Psoas muscle (tissue), 8 donors: ENCODE data around the gene SMCP. TPM values are rescaled to one million over a fixed set of nuclear protein-coding genes. Genes with fewer than 3 reads are reported as not detected.

Source experiments
- ATAC-seq, 4 donors: fragments of 200-7000 bp; cut with Tn5 transposase; one replicate each; pipeline ENCODE4 v1.9.1; 2020; ENCODE audit warnings: moderate library complexity in 3 of 4, mild to moderate bottlenecking in 2 of 4
- DNase-seq, 2 donors: peaks; one replicate each; pipeline ENCODE4 v3.0.0-alpha.2; 2020
- H3K27ac ChIP-seq: fragments of 200-600 bp; one replicate; pipeline ENCODE4 v1.8.0; 2022
- H3K27me3 ChIP-seq, 3 donors: fragments of 200-600 bp in 1 of 3; one replicate each; pipeline versions ENCODE4 v1.6.1 to v1.8.0; 2013 to 2022; ENCODE audit warnings: low read length in 2 of 3, mild to moderate bottlenecking in 2 of 3, moderate library complexity in 1 of 3; ENCODE audit not compliant: insufficient read depth in 3 of 3
- H3K36me3 ChIP-seq, 2 donors: fragments of 200-600 bp in 1 of 2; one replicate each; pipeline versions ENCODE4 v1.6.1 to v1.8.0; 2013 to 2022; ENCODE audit warnings: low read depth in 1 of 2, mild to moderate bottlenecking in 1 of 2, moderate library complexity in 1 of 2; ENCODE audit not compliant: insufficient read depth in 1 of 2
- H3K4me1 ChIP-seq: fragments of 200-600 bp; one replicate; pipeline ENCODE4 v1.8.0; 2022
- H3K4me3 ChIP-seq: fragments of 200-600 bp; one replicate; pipeline ENCODE4 v1.8.0; 2022; ENCODE audit warnings: mild to moderate bottlenecking
- H3K9me3 ChIP-seq: fragments of 200-600 bp; one replicate; pipeline ENCODE4 v1.8.0; 2022
- WGBS, 3 donors: extraction: QIAGEN DNeasy Blood & Tissue Kit; methylation state at CpG; one replicate each; pipeline versions ENCODE4 v1.1.6 to v1.1.7; 2013; 5-methylcytosine and 5-hydroxymethylcytosine counted together
- intact Hi-C, 2 donors: fragments of 100-400 bp; cut with DNase I; formaldehyde crosslinking; loops; one replicate each; pipeline versions ENCODE4 v1.11.0 to v1.14.2; 2022
- polyA plus RNA-seq, 3 donors: library from polyadenylated mRNA; stranded (reverse); fragments of 200-250 nt; gene quantifications; one replicate each; pipeline ENCODE4 v1.2.3, GENCODE V29; 2013
- total RNA-seq, 4 donors: library from RNA; stranded (reverse); fragmentation: NEBNext Ultra II Directional in 2 of 4; extraction: Animal tissue kit (Norgen Biotek cat#: 25700) in 2 of 4; gene quantifications; one replicate each; pipeline versions ENCODE4 v1.2.1 to v1.2.4, GENCODE V29; 2021 to 2023
- TF ChIP-seq, protein P1 (sequence below): fragments of 200-600 bp; IDR thresholded peaks from one replicate; pipeline ENCODE4 v1.8.0; 2022; ENCODE audit warnings: antibody characterized with exemption
- donor health status: healthy with polysubstance abuse.
- donor health status: DM: no; HTN: no; CAD: no; lungs with moderate emphysema.
- donor health status: Bipolar disorder and iron deficiency.
- donor health status: healthy.
- donor health status: DM: yes; HTN: yes; CAD: no.
- donor health status: DM: no; HTN: no; CAD: no.
- donor health status: DM: no; HTN: no; CAD: no.
- donor health status: DM: yes; HTN: yes; CAD: no.

The SMCP gene
- total and polyA plus RNA-seq, 7 donors = not detected

DNA sequence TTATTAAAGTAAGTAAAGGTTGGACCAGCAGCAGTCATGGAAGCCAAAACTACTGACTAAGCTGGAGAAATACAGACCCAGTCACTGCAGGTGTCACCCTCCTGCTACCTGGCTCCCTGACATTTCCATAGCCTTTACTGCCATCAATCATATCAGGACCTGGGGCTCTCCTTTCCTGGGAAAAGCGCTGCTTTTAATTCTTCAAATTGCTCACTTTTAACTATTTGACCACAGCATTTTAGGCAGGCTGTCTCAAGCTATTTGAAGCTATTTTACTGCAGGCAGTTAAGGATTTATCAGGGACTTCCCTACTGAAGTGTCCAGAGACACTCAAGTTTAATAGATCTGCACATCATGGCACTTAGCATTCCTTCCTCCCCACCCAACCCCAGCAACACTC lies 34.3 kb downstream of the SMCP start:
- TF ChIP-seq, protein P1, sequence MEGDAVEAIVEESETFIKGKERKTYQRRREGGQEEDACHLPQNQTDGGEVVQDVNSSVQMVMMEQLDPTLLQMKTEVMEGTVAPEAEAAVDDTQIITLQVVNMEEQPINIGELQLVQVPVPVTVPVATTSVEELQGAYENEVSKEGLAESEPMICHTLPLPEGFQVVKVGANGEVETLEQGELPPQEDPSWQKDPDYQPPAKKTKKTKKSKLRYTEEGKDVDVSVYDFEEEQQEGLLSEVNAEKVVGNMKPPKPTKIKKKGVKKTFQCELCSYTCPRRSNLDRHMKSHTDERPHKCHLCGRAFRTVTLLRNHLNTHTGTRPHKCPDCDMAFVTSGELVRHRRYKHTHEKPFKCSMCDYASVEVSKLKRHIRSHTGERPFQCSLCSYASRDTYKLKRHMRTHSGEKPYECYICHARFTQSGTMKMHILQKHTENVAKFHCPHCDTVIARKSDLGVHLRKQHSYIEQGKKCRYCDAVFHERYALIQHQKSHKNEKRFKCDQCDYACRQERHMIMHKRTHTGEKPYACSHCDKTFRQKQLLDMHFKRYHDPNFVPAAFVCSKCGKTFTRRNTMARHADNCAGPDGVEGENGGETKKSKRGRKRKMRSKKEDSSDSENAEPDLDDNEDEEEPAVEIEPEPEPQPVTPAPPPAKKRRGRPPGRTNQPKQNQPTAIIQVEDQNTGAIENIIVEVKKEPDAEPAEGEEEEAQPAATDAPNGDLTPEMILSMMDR = no peak
- no peaks in the 10 kb centered on the region for H3K27me3 ChIP-seq
- no peaks in the 10 kb centered on the region for H3K4me1 ChIP-seq
- H3K9me3 ChIP-seq = no peaks in the 10 kb centered on the region
- intact Hi-C loops = no loop called here
- no peaks in the 10 kb centered on the region for H3K36me3 ChIP-seq
- H3K4me3 ChIP-seq = no peak overlapping the region
- no peak for ATAC-seq
- WGBS, 3 donors = 61 to 77% (median 68%) methylated on average over 1 of the region's 1 CpG
- H3K27ac ChIP-seq = no peak overlapping the region
- no peak for DNase-seq

DNA sequence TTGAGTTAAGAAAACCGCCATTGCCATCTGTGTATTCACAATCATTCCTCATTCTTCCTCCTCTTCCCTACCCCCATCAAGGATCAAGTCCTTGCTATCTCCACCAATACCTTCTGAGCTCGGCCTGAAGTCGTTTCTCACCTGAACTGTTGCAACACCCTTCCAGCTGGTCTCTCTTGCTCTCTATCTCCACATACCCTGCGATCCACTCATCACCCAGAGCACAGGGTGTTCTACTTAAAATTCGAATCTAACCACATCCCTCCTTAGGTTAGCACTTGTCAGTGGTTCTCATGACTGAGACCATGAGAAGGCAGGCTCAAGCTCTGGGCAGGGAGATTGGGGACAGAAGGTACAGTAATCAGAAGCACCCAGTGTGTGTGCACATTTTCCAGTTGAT lies 34.8 kb downstream of the SMCP start:
- ATAC-seq (no peak), DNase-seq (no peak)
- Histone ChIP-seq H3K4me3 (no peak overlapping the region), H3K9me3 (no peaks in the 10 kb centered on the region), H3K4me1 (no peaks in the 10 kb centered on the region), H3K27ac (no peak overlapping the region), H3K27me3 (no peaks in the 10 kb centered on the region), H3K36me3 (no peaks in the 10 kb centered on the region)
- WGBS, 3 donors = 50 to 64% (median 58%) methylated on average over 5 of the region's 5 CpGs
- intact Hi-C loops = no loop called here
- TF ChIP-seq, protein P1 = no peak

DNA sequence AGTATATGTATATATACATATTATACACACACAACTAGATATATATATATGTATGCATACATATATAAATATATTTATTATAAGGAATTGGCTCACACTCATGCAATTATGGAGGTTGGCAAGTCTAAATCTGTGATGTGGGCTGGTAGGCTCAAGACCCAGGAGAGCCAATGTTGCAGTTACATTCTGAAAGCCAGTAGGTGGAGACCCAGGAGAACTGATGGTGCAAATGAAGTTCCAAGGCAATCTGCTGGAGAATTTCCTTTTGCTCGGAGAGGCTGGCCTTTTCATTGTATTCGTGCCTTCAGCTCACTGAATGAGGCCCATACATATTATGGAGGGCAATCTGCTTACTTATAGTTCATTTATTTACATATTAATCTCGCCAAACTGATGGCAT lies 39.7 kb downstream of the SMCP start:
- no peaks in the 10 kb centered on the region for H3K4me1 ChIP-seq
- no peak for ATAC-seq
- WGBS, 3 donors = 8 to 28% (median 19%) methylated on average over 3 of the region's 3 CpGs
- H3K27ac ChIP-seq = no peak overlapping the region
- no peak overlapping the region for H3K4me3 ChIP-seq
- TF ChIP-seq, protein P1 = no peak
- H3K36me3 ChIP-seq = no peaks in the 10 kb centered on the region
- intact Hi-C loops = no loop called here
- no peaks in the 10 kb centered on the region for H3K27me3 ChIP-seq
- no peak for DNase-seq
- H3K9me3 ChIP-seq = no peaks in the 10 kb centered on the region

DNA sequence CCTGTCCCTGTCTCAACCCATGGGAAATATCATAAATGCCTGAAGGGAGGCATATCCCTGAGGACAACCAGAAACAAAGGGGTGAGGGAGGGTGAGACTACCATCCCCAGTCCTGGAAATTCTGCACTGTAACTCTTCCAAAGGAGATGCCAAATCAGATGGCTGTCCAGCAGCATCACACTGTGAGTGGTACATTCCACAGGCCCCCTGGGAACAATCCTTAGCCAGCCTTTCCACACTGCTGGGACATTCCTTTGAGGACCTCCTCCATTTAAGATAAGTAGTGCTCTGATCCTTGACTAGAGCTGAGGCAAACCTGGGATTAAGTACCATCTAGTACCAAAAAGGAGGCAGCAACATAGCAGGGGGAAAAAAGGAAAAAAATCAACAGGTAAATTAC lies 40.9 kb downstream of the SMCP start:
- Histone ChIP-seq H3K4me3 (no peak overlapping the region), H3K27me3 (no peaks in the 10 kb centered on the region), H3K27ac (no peak overlapping the region), H3K9me3 (no peaks in the 10 kb centered on the region), H3K4me1 (no peaks in the 10 kb centered on the region), H3K36me3 (no peaks in the 10 kb centered on the region)
- intact Hi-C loops = no loop called here
- TF ChIP-seq, protein P1 = no peak
- DNase-seq (no peak), ATAC-seq (no peak)

DNA sequence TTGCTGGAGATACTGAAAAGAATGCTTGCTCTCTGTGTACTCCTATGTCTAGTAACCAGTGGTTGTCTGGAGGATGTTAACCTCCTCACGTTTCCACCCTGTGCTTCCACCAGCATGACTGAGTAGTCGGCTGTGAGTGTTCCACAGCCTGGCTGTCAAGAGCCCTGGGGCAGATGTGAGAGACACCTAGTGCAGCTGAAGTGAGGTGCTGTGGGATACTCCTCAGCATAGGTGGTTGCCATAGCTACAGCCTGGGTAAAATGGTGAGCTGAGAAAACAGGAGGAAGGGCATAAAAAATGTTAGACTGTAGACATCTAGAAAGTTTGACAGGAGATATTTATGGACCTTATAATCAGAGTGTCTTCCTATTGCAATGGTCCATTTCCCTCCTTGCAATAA lies 46.1 kb downstream of the SMCP start:
- ATAC-seq = no peak
- TF ChIP-seq, protein P1 = no peak
- H3K27ac ChIP-seq = no peak overlapping the region
- DNase-seq = no peak
- no peaks in the 10 kb centered on the region for H3K27me3 ChIP-seq
- intact Hi-C loops = no loop called here
- H3K9me3 ChIP-seq = no peaks in the 10 kb centered on the region
- no peaks in the 10 kb centered on the region for H3K36me3 ChIP-seq
- H3K4me3 ChIP-seq = no peak overlapping the region
- WGBS, 3 donors = 32 to 47% (median 47%) methylated on average over 2 of the region's 2 CpGs
- no peaks in the 10 kb centered on the region for H3K4me1 ChIP-seq
